Neural progenitor cell (in vitro differentiated cells): ENCODE measurements around the gene LUC7L3. TPM values are rescaled to one million over a fixed set of nuclear protein-coding genes. Genes with fewer than 3 reads are reported as not detected.

Experiments used
- DNase-seq: peaks from one replicate; pipeline ENCODE4 v3.0.0-alpha.2; 2016; ENCODE audit warnings: low spot score
- H2AFZ ChIP-seq: fragments of 200-600 bp; sonication (generic); replicated peaks from 2 replicates; pipeline ENCODE4 v1.6.1; 2016; ENCODE audit warnings: antibody characterized with exemption
- H3F3A ChIP-seq: fragments of 200-600 bp; sonication (generic); 2 replicates; pipeline ENCODE4 v1.6.1; 2016; ENCODE audit warnings: antibody characterized with exemption, low read depth
- H3K27ac ChIP-seq: fragments of 200-600 bp; sonication (generic); 2 replicates; pipeline ENCODE4 v1.5.1; 2016; ENCODE audit warnings: mild to moderate bottlenecking
- H3K27me3 ChIP-seq: fragments of 200-600 bp; sonication (generic); 2 replicates; pipeline ENCODE4 v1.6.1; 2016; ENCODE audit warnings: mild to moderate bottlenecking, moderate library complexity
- H3K36me3 ChIP-seq: fragments of 200-600 bp; sonication (generic); 2 replicates; pipeline ENCODE4 v1.5.1; 2016
- H3K4me1 ChIP-seq: fragments of 200-600 bp; sonication (generic); 2 replicates; pipeline ENCODE4 v1.6.1; 2016; ENCODE audit warnings: mixed run types
- H3K4me2 ChIP-seq: fragments of 200-600 bp; sonication (generic); 2 replicates; pipeline ENCODE4 v1.6.1; 2016
- H3K4me3 ChIP-seq: fragments of 200-600 bp; sonication (generic); 2 replicates; pipeline ENCODE4 v1.5.1; 2016
- H3K79me2 ChIP-seq: fragments of 200-600 bp; sonication (generic); 2 replicates; pipeline ENCODE4 v1.6.1; 2016; ENCODE audit warnings: low read depth
- H3K9ac ChIP-seq: fragments of 200-600 bp; sonication (generic); 2 replicates; pipeline ENCODE4 v1.6.1; 2016
- H3K9me3 ChIP-seq: fragments of 200-600 bp; sonication (generic); 2 replicates; pipeline ENCODE4 v1.5.1; 2016; ENCODE audit warnings: low read depth
- H4K20me1 ChIP-seq: fragments of 200-600 bp; sonication (generic); 2 replicates; pipeline ENCODE4 v1.6.1; 2016; ENCODE audit warnings: low read depth
- H3K27ac Mint-ChIP-seq: 3 replicates; pipeline ENCODE4 v1.8.0; 2021; ENCODE audit warnings: mixed read lengths
- H3K27me3 Mint-ChIP-seq: 2 replicates; pipeline ENCODE4 v1.8.0; 2022; ENCODE audit warnings: low read depth, mild to moderate bottlenecking, inconsistent platforms, moderate library complexity, mixed read lengths; ENCODE audit not compliant: insufficient read depth
- H3K36me3 Mint-ChIP-seq: 3 replicates; pipeline ENCODE4 v1.8.0; 2021; ENCODE audit warnings: mixed read lengths
- H3K4me1 Mint-ChIP-seq: 3 replicates; pipeline ENCODE4 v1.8.0; 2021; ENCODE audit warnings: mixed read lengths
- H3K4me3 Mint-ChIP-seq: 3 replicates; pipeline ENCODE4 v1.8.0; 2021; ENCODE audit warnings: mild to moderate bottlenecking, moderate library complexity, mixed read lengths
- H3K9me3 Mint-ChIP-seq: 3 replicates; pipeline ENCODE4 v1.8.0; 2020; ENCODE audit warnings: mixed read lengths
- CTCF ChIP-seq: fragments of 200-600 bp; sonication (generic); IDR thresholded peaks from 2 replicates; pipeline ENCODE4 v1.5.1; 2017; ENCODE audit warnings: antibody characterized with exemption, mild to moderate bottlenecking
- EZH2 ChIP-seq: fragments of 200-600 bp; sonication (generic); IDR thresholded peaks from 2 replicates; pipeline ENCODE4 v1.6.1; 2017; ENCODE audit warnings: antibody characterized with exemption, mild to moderate bottlenecking, moderate library complexity
- EZH2phosphoT487 ChIP-seq: fragments of 200-600 bp; sonication (generic); IDR thresholded peaks from 2 replicates; pipeline ENCODE4 v1.6.1; 2017; ENCODE audit warnings: antibody characterized with exemption
- total RNA-seq: library from RNA; depleted of rRNA; stranded (reverse); fragments of >200 nt; gene quantifications from 2 replicates; pipeline ENCODE4 v1.2.3, GENCODE V29; 2015; ENCODE audit warnings: low replicate concordance

Gene LUC7L3
- total RNA-seq, 1 donor from 2014 or later: 374 TPM

GRCh38 chr17:50681263-50682200 lies 37.9 kb upstream of the LUC7L3 start:
- no peaks in the 10 kb centered on the region for H3K79me2 ChIP-seq
- H3K9me3 ChIP-seq: no peaks in the 10 kb centered on the region
- Mint-ChIP-seq H3K9me3 (no peaks in the 10 kb centered on the region), H3K4me3 (peak overlapping the region; percentile 3), H3K27me3 (peaks cover 16% of the 10 kb centered on the region), H3K36me3 (no peaks in the 10 kb centered on the region), H3K4me1 (peaks cover 42% of the 10 kb centered on the region), H3K27ac (peak overlapping the region; percentile 29)
- H3F3A ChIP-seq: peaks cover 26% of the 10 kb centered on the region
- no peak overlapping the region for H3K27ac ChIP-seq
- H4K20me1 ChIP-seq: no peaks in the 10 kb centered on the region
- TF ChIP-seq EZH2 (no peak), CTCF (peak; percentile 51)
- no peaks in the 10 kb centered on the region for H3K36me3 ChIP-seq
- no peak overlapping the region for H3K4me3 ChIP-seq
- peak; percentile 62 for DNase-seq
- no peak overlapping the region for H3K9ac ChIP-seq
- H3K4me2 ChIP-seq: no peak overlapping the region
- no peaks in the 10 kb centered on the region for H3K27me3 ChIP-seq
- H3K4me1 ChIP-seq: peaks cover 12% of the 10 kb centered on the region
- peak overlapping the region; percentile 70 for H2AFZ ChIP-seq

GRCh38 chr17:50682441-50682840 lies 37.0 kb upstream of the LUC7L3 start:
- no peak for DNase-seq
- Histone ChIP-seq H3K9ac (no peak overlapping the region), H3K4me1 (peaks cover 12% of the 10 kb centered on the region), H3K27me3 (no peaks in the 10 kb centered on the region), H3K79me2 (no peaks in the 10 kb centered on the region), H3K4me3 (no peak overlapping the region), H3K36me3 (no peaks in the 10 kb centered on the region), H4K20me1 (no peaks in the 10 kb centered on the region), H3K27ac (no peak overlapping the region), H3K9me3 (no peaks in the 10 kb centered on the region), H3F3A (peaks cover 26% of the 10 kb centered on the region), H2AFZ (no peak overlapping the region), H3K4me2 (no peak overlapping the region)
- Mint-ChIP-seq H3K4me1 (peaks cover 51% of the 10 kb centered on the region), H3K36me3 (no peaks in the 10 kb centered on the region), H3K9me3 (no peaks in the 10 kb centered on the region), H3K27ac (peak overlapping the region; percentile 67), H3K4me3 (no peak overlapping the region), H3K27me3 (peaks cover 17% of the 10 kb centered on the region)
- no peak for TF ChIP-seq EZH2phosphoT487
- TF ChIP-seq EZH2: no peak
- no peak for TF ChIP-seq CTCF

- Mint-ChIP-seq H3K4me3 (no peak overlapping the region), H3K27ac (no peak overlapping the region)
Measured at GRCh38 chr17:50682938-50683337, 36.5 kb upstream of the LUC7L3 start.

More at GRCh38 chr17:50682938-50683337, 36.5 kb upstream of the LUC7L3 start:
- no peaks in the 10 kb centered on the region for H4K20me1 ChIP-seq
- Mint-ChIP-seq H3K36me3 (no peaks in the 10 kb centered on the region), H3K9me3 (no peaks in the 10 kb centered on the region), H3K27me3 (peaks cover 21% of the 10 kb centered on the region), H3K4me1 (peaks cover 56% of the 10 kb centered on the region)
- H3F3A ChIP-seq: peaks cover 26% of the 10 kb centered on the region
- H3K9ac ChIP-seq: no peak overlapping the region
- H3K4me3 ChIP-seq: no peak overlapping the region
- DNase-seq: no peak
- no peaks in the 10 kb centered on the region for H3K9me3 ChIP-seq
- no peaks in the 10 kb centered on the region for H3K27me3 ChIP-seq
- no peak overlapping the region for H2AFZ ChIP-seq
- no peak overlapping the region for H3K27ac ChIP-seq
- no peak for TF ChIP-seq EZH2phosphoT487
- no peak for TF ChIP-seq EZH2
- TF ChIP-seq CTCF: no peak
- H3K79me2 ChIP-seq: no peaks in the 10 kb centered on the region
- no peak overlapping the region for H3K4me2 ChIP-seq
- H3K4me1 ChIP-seq: peaks cover 12% of the 10 kb centered on the region
- no peaks in the 10 kb centered on the region for H3K36me3 ChIP-seq
